ENCODE measurements around the gene PTH2R.
A peak's percentile ranks its signal among the peaks of the same experiment; 100 is the strongest.

PTH2R gene

DNA sequence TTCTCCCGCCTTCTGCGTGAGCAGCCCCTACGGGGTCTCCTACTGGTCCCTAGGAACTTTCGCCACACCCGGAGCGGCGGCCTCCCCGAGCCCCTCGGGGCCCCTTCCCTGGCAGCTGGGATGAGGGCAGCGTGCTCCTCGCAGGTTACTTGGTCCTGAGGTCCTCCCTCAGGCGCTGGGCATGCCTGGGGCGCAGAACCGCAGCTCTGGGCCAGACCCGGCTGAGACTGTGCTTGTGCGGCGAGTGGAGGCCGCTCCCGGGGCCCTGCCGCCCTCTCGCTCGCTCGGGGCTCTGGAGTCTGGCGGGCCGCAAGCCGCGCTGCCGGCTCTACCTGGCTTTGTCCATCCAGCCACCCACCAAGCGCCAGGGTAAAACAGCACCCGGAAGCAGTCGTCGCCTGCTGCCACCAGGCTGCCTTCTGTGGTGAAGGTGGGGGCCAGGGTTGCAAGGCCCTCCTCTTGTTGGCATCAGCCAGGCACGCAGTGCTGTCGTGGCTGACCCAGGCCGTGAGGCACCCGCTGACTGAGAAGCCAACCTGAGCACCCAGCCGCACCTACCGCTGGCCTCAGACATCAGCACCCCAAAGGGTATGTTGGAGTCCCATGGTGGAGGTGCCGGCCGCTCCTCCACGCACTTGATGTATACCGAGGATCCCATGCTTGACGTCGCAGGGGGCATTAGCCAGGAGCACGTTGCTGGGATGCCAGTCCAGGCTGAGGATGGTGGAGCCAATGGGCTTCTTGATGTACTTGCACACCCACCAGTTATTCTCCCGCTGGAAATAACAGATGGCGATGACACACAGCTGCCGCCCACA is 46.1 kb upstream of the PTH2R start:
- no peaks in the 10 kb centered on the region for H3K27me3 ChIP-seq (ENCODE audit: insufficient read depth, poor library complexity, severe bottlenecking)
- no peak overlapping the region for H3K27ac ChIP-seq (ENCODE audit: poor library complexity, severe bottlenecking)
- ATAC-seq (ENCODE audit: low read depth) (no peak), DNase-seq (ENCODE audit: low spot score) (no peak)
- TF ChIP-seq, protein P1, sequence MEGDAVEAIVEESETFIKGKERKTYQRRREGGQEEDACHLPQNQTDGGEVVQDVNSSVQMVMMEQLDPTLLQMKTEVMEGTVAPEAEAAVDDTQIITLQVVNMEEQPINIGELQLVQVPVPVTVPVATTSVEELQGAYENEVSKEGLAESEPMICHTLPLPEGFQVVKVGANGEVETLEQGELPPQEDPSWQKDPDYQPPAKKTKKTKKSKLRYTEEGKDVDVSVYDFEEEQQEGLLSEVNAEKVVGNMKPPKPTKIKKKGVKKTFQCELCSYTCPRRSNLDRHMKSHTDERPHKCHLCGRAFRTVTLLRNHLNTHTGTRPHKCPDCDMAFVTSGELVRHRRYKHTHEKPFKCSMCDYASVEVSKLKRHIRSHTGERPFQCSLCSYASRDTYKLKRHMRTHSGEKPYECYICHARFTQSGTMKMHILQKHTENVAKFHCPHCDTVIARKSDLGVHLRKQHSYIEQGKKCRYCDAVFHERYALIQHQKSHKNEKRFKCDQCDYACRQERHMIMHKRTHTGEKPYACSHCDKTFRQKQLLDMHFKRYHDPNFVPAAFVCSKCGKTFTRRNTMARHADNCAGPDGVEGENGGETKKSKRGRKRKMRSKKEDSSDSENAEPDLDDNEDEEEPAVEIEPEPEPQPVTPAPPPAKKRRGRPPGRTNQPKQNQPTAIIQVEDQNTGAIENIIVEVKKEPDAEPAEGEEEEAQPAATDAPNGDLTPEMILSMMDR (IDR thresholded peaks at IDR 0.05; ENCODE audit: poor library complexity, severe bottlenecking), result no peak
- peaks cover 12% of the 10 kb centered on the region for H3K4me1 ChIP-seq (ENCODE audit: insufficient read depth, poor library complexity, severe bottlenecking)
- H3K4me3 ChIP-seq (ENCODE audit: severe bottlenecking), result no peak overlapping the region
- peaks cover 11% of the 10 kb centered on the region for H3K36me3 ChIP-seq (ENCODE audit: low read depth)
- no peaks in the 10 kb centered on the region for H3K9me3 ChIP-seq (ENCODE audit: severe bottlenecking)

- H3K4me3 ChIP-seq (ENCODE audit: severe bottlenecking), result no peak overlapping the region
- no peak for DNase-seq (ENCODE audit: low spot score)
- TF ChIP-seq, protein P1 (IDR thresholded peaks at IDR 0.05; ENCODE audit: poor library complexity, severe bottlenecking), result no peak
These were observed 45.5 kb upstream of the PTH2R start for GRCh38 chr2:208361077-208361441.

GRCh38 chr2:208363485-208363884 is 43.1 kb upstream of the PTH2R start:
- ATAC-seq (ENCODE audit: low read depth) (peak; percentile 93), DNase-seq (ENCODE audit: low spot score) (no peak)
- Histone ChIP-seq H3K4me3 (ENCODE audit: severe bottlenecking) (no peak overlapping the region), H3K27me3 (ENCODE audit: insufficient read depth, poor library complexity, severe bottlenecking) (no peaks in the 10 kb centered on the region), H3K9me3 (ENCODE audit: severe bottlenecking) (no peaks in the 10 kb centered on the region), H3K27ac (ENCODE audit: poor library complexity, severe bottlenecking) (no peak overlapping the region), H3K36me3 (ENCODE audit: low read depth) (no peaks in the 10 kb centered on the region), H3K4me1 (ENCODE audit: insufficient read depth, poor library complexity, severe bottlenecking) (peaks cover 12% of the 10 kb centered on the region)
- TF ChIP-seq, protein P1 (IDR thresholded peaks at IDR 0.05; ENCODE audit: poor library complexity, severe bottlenecking), result no peak

More at GRCh38 chr2:208361077-208361441, 45.5 kb upstream of the PTH2R start:
- peaks cover 12% of the 10 kb centered on the region for H3K4me1 ChIP-seq (ENCODE audit: insufficient read depth, poor library complexity, severe bottlenecking)
- H3K36me3 ChIP-seq (ENCODE audit: low read depth), result peaks cover 9% of the 10 kb centered on the region
- ATAC-seq (ENCODE audit: low read depth), result no peak
- H3K27ac ChIP-seq (ENCODE audit: poor library complexity, severe bottlenecking), result no peak overlapping the region
- H3K9me3 ChIP-seq (ENCODE audit: severe bottlenecking), result no peaks in the 10 kb centered on the region
- no peaks in the 10 kb centered on the region for H3K27me3 ChIP-seq (ENCODE audit: insufficient read depth, poor library complexity, severe bottlenecking)

DNA sequence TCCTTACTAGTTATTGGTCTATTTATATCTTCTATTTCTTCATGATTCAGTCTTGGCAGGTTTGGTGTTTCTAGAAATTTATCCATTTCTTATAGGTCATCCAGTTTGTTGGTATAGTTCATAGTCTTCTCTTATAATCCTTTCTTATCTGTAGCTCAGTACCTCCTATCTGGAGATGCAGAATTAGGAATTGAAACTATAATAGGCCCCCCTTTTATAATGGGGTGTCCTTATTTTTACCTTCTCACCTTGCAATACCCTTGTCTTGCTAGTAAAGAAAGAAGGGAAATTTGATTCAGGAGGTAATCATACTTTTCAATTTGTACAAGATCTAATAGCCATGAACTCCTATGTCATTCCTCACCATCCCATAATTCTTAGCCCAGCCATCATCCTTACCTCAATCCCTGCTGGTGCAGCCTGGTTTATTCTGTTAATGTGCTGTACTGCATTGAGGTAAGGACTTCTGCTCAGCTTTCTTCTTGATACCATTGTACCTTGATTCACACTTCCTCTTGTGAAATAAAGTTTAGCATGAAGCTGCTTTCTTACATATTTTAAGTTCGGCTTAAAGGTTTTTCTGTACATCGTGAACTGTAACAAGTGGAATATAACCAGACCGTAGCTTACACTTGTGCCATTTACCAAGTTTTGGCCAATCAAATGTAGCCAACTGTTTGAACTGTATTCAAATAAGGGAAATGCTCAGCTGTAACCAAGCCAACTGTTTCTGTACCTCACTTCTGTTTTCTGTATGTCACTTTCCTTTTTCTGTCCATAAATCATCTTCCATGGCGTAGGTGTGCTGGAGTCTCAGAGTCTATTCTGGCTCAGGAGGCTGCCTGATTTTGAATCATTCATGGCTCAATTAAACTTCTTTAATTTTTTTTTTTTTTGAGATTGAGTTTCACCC is 40.1 kb upstream of the PTH2R start:
- ATAC-seq (ENCODE audit: low read depth) (no peak), DNase-seq (ENCODE audit: low spot score) (no peak)
- Histone ChIP-seq H3K4me3 (ENCODE audit: severe bottlenecking) (no peak overlapping the region), H3K27ac (ENCODE audit: poor library complexity, severe bottlenecking) (no peak overlapping the region), H3K4me1 (ENCODE audit: insufficient read depth, poor library complexity, severe bottlenecking) (peaks cover 24% of the 10 kb centered on the region), H3K9me3 (ENCODE audit: severe bottlenecking) (no peaks in the 10 kb centered on the region), H3K36me3 (ENCODE audit: low read depth) (no peaks in the 10 kb centered on the region), H3K27me3 (ENCODE audit: insufficient read depth, poor library complexity, severe bottlenecking) (no peaks in the 10 kb centered on the region)
- TF ChIP-seq, protein P1 (IDR thresholded peaks at IDR 0.05; ENCODE audit: poor library complexity, severe bottlenecking), result no peak

Data from RWPE2 (cell line).